ENCODE results near the gene ENDOD1.
A peak's percentile ranks its signal among the peaks of the same experiment; 100 is the strongest.

DNA sequence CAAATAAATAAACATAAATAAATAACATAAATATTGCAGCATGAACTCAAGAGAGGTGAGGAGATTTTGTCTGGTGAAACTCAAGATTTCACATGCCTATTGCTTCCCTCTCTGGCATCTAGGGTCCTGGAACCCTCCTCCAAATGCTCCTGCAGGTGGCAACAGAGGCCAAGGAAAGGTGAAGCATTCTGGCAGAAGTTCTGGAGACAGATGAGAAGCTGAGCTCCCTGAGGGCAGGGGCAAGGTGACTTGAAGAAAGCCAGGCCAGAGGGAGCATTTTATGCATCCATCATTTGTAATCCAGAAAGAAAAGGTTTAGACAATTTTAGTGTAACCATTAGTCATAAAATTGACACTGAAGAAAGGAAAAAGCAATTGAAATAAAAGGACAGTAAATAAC is 64.9 kb downstream of the ENDOD1 start:
- TF ChIP-seq CTCF (IDR thresholded peaks at IDR 0.05): peak in 4 of 6 experiments; percentile 38 to 79 (median 66)
- no peak for TF ChIP-seq POLR2A (IDR thresholded peaks at IDR 0.05)

All from thyroid gland (tissue), 4 donors.